GM18870 (cell line): Measurements from ENCODE around the gene IGF2.

ENCODE experiments used
- ATAC-seq: cut with Tn5 transposase; IDR thresholded peaks from one replicate; pipeline ENCODE4 v1.9.1; 2021; ENCODE audit warnings: moderate library complexity; ENCODE audit not compliant: unreplicated experiment

IGF2 gene

GRCh38 chr11:2169626-2170570 is 30.7 kb upstream of the IGF2 start:
- no peak for ATAC-seq

GRCh38 chr11:2169005-2169378 is 29.8 kb upstream of the IGF2 start:
- ATAC-seq, result no peak

- ATAC-seq, result no peak
Measured at GRCh38 chr11:2168286-2169004, 29.3 kb upstream of the IGF2 start.

- no peak for ATAC-seq
Measured at GRCh38 chr11:2167141-2168045, 28.2 kb upstream of the IGF2 start.

- no peak for ATAC-seq
Measured at GRCh38 chr11:2166091-2166851, 27.1 kb upstream of the IGF2 start.

- no peak for ATAC-seq
Measured at GRCh38 chr11:2165571-2165970, 26.4 kb upstream of the IGF2 start.

- no peak for ATAC-seq
Measured at GRCh38 chr11:2164861-2165555, 25.8 kb upstream of the IGF2 start.

GRCh38 chr11:2164081-2164480 is 24.9 kb upstream of the IGF2 start:
- ATAC-seq, result no peak

GRCh38 chr11:2163428-2163978 is 24.3 kb upstream of the IGF2 start:
- ATAC-seq, result no peak

- ATAC-seq, result no peak
Measured at GRCh38 chr11:2160736-2161259, 21.6 kb upstream of the IGF2 start, which contains the start of gene INS. Gene INS, minus strand, starts transcription at chr11:2161209. Its CDS starts 238 bp downstream, at chr11:2160971.

GRCh38 chr11:2159536-2160413 is 20.6 kb upstream of the IGF2 start:
- no peak for ATAC-seq

GRCh38 chr11:2158966-2159365 is 19.8 kb upstream of the IGF2 start:
- no peak for ATAC-seq

- ATAC-seq, result no peak
Measured at GRCh38 chr11:2158296-2158737, 19.1 kb upstream of the IGF2 start.

- no peak for ATAC-seq
Measured at GRCh38 chr11:2157294-2158040, 18.3 kb upstream of the IGF2 start.

- ATAC-seq, result no peak
Measured at GRCh38 chr11:2156416-2157182, 17.4 kb upstream of the IGF2 start.

GRCh38 chr11:2155511-2155910 is 16.3 kb upstream of the IGF2 start:
- ATAC-seq, result no peak

- no peak for ATAC-seq
Measured at GRCh38 chr11:2154889-2155288, 15.7 kb upstream of the IGF2 start.
